ENCODE results near the gene MINDY2. TPM values are rescaled to one million over a fixed set of nuclear protein-coding genes. Genes with fewer than 3 reads are reported as not detected.
A peak's percentile ranks its signal among the peaks of the same experiment; 100 is the strongest.
"Not testable (repeated sequence)": the region's sequence is repeated elsewhere in the genome, so short reads cannot be mapped to it uniquely, and the experiment has no call there.

The MINDY2 gene
- total RNA-seq, 8 experiments from 2014 or later: 10.7 to 31.7 (median 18.0) TPM

DNA sequence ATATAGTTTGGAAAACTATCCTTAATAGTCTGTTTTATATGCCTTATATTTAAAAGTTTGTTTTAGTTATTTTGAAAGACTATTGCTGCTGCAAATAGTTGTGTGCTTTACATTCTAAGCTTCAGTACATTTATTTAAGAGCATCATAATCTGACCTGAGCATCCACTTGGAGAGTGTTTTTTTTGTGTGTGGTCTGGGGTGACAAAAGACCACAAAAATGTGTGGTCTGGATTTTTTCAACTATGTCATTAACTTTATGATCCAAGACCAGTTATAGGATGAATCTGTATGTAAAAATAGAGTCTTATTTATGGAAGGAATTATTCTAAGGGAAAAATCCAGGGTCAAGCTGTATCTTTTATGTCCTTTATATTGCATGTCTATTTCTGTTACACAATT is 85.0 kb downstream of the MINDY2 start:
- in situ Hi-C loops (cut with MboI; ENCODE audit: low pct_unique_long_range_greater_than_20kb in 2 of 9, low sequenced_read_pairs in 9 of 9, unreplicated experiment in 9 of 9): loop anchor here in 1 of 9 experiments (25.0 kb wide), 1 partner anchor 619 kb away; no protein-coding TSS in a partner anchor
- H3K27ac ChIP-seq: no peak overlapping the region
- ATAC-seq (replicated peaks in 6 of 8): no peak
- H3K4me1 ChIP-seq (replicated peaks in 1 of 2): no peaks in the 10 kb centered on the region
- no peak overlapping the region for H3K4me3 ChIP-seq

DNA sequence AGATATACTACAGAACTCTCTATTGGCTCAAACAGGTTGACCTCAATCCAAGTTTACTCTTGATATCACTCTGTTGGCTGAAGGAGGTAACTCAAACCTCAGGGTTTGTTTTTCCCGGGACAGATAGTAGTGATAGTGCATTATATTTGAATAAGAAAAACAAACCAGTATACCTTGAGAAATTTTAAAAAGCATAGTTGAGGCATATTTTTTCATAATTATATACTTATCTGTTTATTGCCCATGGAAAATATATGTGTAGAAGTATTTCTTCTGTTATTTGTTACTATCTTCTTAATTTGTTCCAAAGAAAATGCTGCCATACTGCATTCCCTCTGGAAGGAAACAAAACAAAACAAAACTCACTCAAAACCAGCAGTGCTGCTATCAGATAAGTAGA is 85.5 kb downstream of the MINDY2 start:
- not testable (repeated sequence) for H3K27ac ChIP-seq; H3K4me3 ChIP-seq; H3K4me1 ChIP-seq (replicated peaks in 1 of 2); ATAC-seq (replicated peaks in 6 of 8)
- in situ Hi-C loops (cut with MboI; ENCODE audit: low pct_unique_long_range_greater_than_20kb in 2 of 9, low sequenced_read_pairs in 9 of 9, unreplicated experiment in 9 of 9): loop anchor here in 1 of 9 experiments (25.0 kb wide), 1 partner anchor 619 kb away; no protein-coding TSS in a partner anchor
- whole genome bisulfite sequencing, 10 experiments: 80 to 100% (median 89%) methylated on average over 1 of the region's 1 CpG; no CpG with 5 or more reads in 5 of the 10 experiments

DNA sequence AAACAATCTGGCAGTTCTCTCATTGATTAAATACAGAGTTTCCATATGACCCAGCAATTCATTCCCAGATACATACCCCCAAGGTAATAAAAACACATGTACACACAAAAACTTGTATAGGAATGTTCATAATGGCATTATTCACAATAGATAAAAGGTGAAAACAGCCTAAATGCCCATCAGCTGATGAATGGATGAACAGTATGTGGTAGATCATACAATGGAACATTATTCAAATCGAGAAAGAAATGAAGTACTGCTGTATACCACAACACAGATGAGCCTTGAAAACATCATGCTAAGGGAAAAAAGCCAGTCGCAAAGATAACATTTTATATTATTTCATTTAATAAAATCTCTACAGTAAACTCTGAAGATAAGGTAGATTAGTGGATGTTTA is 91.2 kb downstream of the MINDY2 start:
- Histone ChIP-seq H3K27ac (no peak overlapping the region), H3K4me3 (no peak overlapping the region), H3K4me1 (replicated peaks in 1 of 2) (no peaks in the 10 kb centered on the region)
- 65 to 100% (median 89%) methylated on average over 1 to 2 of the region's 2 CpGs; no CpG with 5 or more reads in 1 of the 10 experiments for WGBS, 10 experiments
- ATAC-seq (replicated peaks in 6 of 8): no peak
- in situ Hi-C loops (cut with MboI; ENCODE audit: low pct_unique_long_range_greater_than_20kb in 2 of 9, low sequenced_read_pairs in 9 of 9, unreplicated experiment in 9 of 9): loop anchor here in 1 of 9 experiments (25.0 kb wide), 1 partner anchor 625 kb away; no protein-coding TSS in a partner anchor

DNA sequence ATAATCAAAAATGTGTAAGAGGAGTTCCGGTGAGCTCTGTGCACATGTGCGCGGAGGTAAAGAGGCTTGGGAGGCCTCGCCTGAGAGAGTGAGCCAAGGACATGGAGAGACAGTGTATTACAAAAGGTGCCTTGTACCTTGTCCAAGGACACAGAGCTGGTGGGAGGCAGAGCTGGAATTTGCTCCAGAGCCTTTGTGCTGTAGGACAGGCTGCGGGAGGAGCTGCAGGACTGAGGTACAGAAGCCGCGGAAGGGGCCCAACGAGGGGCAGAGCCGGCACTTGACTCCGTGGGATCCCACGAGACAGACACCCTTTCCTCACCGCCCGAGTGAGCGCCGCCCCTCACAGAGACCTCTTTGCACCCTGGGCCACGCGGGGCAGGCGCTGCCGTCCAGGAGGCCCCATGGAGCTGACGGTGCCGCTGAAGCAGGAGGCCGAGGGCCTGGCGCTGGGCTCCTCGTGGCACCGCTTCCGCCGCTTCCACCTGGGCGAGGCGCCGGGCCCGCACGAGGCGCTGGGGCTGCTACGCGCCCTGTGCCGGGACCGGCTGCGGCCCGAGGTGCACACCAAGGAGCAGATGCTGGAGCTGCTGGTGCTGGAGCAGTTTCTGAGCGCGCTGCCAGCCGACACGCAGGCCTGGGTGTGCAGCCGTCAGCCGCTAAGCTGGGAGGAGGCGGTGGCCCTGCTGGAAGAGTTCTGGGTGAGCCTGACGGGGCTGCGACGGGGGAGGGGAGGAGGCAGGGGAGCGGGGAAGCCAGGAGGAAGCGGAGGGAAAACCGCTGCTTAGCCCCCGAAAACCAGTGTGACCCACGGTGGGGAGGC is 93.7 kb downstream of the MINDY2 start:
- H3K27ac ChIP-seq: no peak overlapping the region
- no peak overlapping the region for H3K4me3 ChIP-seq
- in situ Hi-C loops (cut with MboI; ENCODE audit: low pct_unique_long_range_greater_than_20kb in 2 of 9, low sequenced_read_pairs in 9 of 9, unreplicated experiment in 9 of 9): loop anchor here in 1 of 9 experiments (25.0 kb wide), 1 partner anchor 628 kb away; no protein-coding TSS in a partner anchor
- no peaks in the 10 kb centered on the region for H3K4me1 ChIP-seq (replicated peaks in 1 of 2)
- ATAC-seq (replicated peaks in 6 of 8): peak; percentile 12 to 71 (median 35)
- WGBS, 10 experiments: 34 to 100% (median 87%) methylated on average over 1 to 16 of the region's 54 CpGs; no CpG with 5 or more reads in 4 of the 10 experiments

DNA sequence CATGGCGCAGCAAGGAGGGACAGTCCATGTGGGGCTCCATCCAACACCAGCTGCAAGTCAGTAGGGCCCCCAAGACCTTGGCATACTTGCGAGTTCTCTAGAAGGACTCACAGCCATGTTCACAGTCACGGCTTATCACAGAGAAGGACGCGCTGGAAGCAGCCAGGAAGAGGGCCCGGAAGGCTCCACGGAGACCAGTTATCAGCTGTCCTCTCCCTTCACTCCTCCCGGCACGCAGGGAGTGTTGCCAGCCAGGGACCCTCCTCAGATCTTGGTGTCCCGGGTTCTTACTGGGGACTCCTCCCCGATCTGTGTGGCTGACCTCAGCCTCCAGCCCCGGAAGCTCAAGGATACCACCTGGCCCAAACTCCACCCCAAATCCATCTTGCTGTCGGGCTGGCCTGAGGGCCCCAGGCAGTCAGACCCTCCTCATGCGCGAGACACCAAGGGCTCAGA is 94.4 kb downstream of the MINDY2 start:
- Histone ChIP-seq H3K27ac (no peak overlapping the region), H3K4me1 (replicated peaks in 1 of 2) (no peaks in the 10 kb centered on the region), H3K4me3 (no peak overlapping the region)
- in situ Hi-C loops (cut with MboI; ENCODE audit: low pct_unique_long_range_greater_than_20kb in 2 of 9, low sequenced_read_pairs in 9 of 9, unreplicated experiment in 9 of 9): loop anchor here in 1 of 9 experiments (25.0 kb wide), 1 partner anchor 628 kb away; no protein-coding TSS in a partner anchor
- ATAC-seq (replicated peaks in 6 of 8): peak in 5 of 8 experiments; percentile 9 to 43 (median 10)
- WGBS, 10 experiments: 57 to 81% methylated on average over 3 to 4 of the region's 15 CpGs; no CpG with 5 or more reads in 8 of the 10 experiments

DNA sequence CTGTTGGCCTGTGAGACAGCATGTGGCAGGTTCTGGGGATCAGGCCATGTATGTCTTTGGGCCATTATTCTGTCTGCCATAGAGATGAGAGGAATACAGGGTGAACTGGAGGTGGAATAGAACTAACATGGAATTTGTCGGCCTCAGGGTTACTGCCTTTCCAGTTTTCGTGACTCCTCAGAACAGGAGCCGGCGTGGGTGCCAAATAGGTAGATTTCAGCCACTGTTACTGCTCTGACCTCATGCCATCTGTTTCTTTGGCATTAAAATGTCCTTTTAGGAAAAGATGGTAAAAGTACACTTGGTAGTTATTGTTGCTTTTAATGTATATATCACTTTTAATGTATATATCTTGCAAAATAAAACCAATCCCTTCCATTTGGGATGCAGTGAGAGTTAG is 96.8 kb downstream of the MINDY2 start:
- ATAC-seq (replicated peaks in 6 of 8): no peak
- 90 to 100% (median 96%) methylated on average over 3 to 4 of the region's 4 CpGs; no CpG with 5 or more reads in 4 of the 10 experiments for WGBS, 10 experiments
- no peak overlapping the region for H3K27ac ChIP-seq
- no peak overlapping the region for H3K4me3 ChIP-seq
- no peaks in the 10 kb centered on the region for H3K4me1 ChIP-seq (replicated peaks in 1 of 2)
- in situ Hi-C loops (cut with MboI; ENCODE audit: low pct_unique_long_range_greater_than_20kb in 2 of 9, low sequenced_read_pairs in 9 of 9, unreplicated experiment in 9 of 9): loop anchor here in 1 of 9 experiments (25.0 kb wide), 1 partner anchor 631 kb away; no protein-coding TSS in a partner anchor

DNA sequence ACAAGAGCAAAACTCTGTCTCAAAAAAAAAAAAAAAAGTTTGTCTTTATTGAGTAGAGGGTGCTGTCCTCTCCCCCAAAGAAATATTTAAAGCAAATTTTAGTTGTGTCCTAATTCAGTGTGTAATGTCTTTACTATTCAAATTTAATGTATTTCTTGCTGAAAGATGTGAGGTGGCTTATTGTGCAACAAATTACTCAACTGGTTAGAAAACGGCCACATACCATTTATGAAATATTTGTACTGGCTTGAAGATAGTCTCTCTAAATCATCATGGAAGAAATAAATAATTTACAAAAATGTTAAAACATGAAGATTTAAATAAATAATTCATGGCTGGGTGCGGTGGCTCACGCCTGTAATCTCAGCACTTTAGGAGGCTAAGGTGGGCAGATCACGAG is 99.3 kb downstream of the MINDY2 start:
- Histone ChIP-seq H3K27ac (no peak overlapping the region), H3K4me1 (replicated peaks in 1 of 2) (no peaks in the 10 kb centered on the region), H3K4me3 (no peak overlapping the region)
- WGBS, 10 experiments: 44 to 100% (median 83%) methylated on average over 1 to 4 of the region's 4 CpGs; no CpG with 5 or more reads in 1 of the 10 experiments
- ATAC-seq (replicated peaks in 6 of 8): no peak
- in situ Hi-C loops (cut with MboI; ENCODE audit: low pct_unique_long_range_greater_than_20kb in 2 of 9, low sequenced_read_pairs in 9 of 9, unreplicated experiment in 9 of 9): loop anchor here in 1 of 9 experiments (25.0 kb wide), 1 partner anchor 633 kb away; no protein-coding TSS in a partner anchor

DNA sequence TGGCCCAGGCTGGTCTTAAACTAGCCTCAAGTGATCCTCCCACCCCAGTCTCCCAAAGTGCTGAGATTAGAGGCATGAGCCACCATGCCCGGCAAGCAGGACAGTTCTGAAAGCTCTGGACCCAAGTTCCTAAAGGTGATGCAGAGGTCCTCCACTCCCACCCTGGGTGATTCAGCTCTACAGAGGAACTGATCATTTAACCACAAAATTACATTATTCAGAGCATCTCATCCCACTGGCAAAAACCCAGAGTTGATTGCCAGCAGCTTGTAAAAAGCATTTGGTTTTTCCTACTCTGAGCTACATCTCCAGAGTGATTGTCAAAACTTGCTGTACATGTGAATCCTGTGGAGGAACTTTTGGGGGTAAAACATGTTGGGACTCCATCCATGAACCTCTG is 102.2 kb downstream of the MINDY2 start:
- no peak overlapping the region for H3K27ac ChIP-seq
- in situ Hi-C loops (cut with MboI; ENCODE audit: low pct_unique_long_range_greater_than_20kb in 2 of 9, low sequenced_read_pairs in 9 of 9, unreplicated experiment in 9 of 9): loop anchor here in 1 of 9 experiments (25.0 kb wide), 1 partner anchor 636 kb away; no protein-coding TSS in a partner anchor
- no peak overlapping the region for H3K4me3 ChIP-seq
- WGBS, 10 experiments: 0 to 100% (median 17%) methylated on average over 1 of the region's 1 CpG; no CpG with 5 or more reads in 7 of the 10 experiments
- ATAC-seq (replicated peaks in 6 of 8): peak in 3 of 8 experiments; percentile 29 to 85 (median 82)
- no peaks in the 10 kb centered on the region for H3K4me1 ChIP-seq (replicated peaks in 1 of 2)

DNA sequence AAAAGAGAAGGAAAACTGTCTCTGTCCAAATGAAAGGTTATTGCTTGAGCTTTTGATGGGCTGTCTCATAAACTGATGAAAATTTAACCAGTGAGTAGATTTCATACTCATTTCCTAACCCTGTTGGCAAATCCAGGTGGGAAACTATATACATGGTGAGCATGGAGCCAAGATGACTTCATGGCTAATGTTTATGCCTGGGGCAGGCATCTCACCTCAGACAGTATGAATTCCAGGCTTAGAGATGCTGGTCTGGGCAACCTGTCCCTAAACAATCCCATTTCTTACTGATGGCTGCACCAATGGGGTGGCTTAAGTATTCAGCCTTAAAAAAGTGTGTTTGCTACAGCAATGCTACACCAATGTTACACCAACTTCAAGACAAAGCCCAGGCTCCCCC is 104.2 kb downstream of the MINDY2 start:
- no peak overlapping the region for H3K4me3 ChIP-seq
- ATAC-seq (replicated peaks in 6 of 8): no peak
- in situ Hi-C loops (cut with MboI; ENCODE audit: low pct_unique_long_range_greater_than_20kb in 2 of 9, low sequenced_read_pairs in 9 of 9, unreplicated experiment in 9 of 9): no loop called here
- no peak overlapping the region for H3K27ac ChIP-seq
- H3K4me1 ChIP-seq (replicated peaks in 1 of 2): no peaks in the 10 kb centered on the region

DNA sequence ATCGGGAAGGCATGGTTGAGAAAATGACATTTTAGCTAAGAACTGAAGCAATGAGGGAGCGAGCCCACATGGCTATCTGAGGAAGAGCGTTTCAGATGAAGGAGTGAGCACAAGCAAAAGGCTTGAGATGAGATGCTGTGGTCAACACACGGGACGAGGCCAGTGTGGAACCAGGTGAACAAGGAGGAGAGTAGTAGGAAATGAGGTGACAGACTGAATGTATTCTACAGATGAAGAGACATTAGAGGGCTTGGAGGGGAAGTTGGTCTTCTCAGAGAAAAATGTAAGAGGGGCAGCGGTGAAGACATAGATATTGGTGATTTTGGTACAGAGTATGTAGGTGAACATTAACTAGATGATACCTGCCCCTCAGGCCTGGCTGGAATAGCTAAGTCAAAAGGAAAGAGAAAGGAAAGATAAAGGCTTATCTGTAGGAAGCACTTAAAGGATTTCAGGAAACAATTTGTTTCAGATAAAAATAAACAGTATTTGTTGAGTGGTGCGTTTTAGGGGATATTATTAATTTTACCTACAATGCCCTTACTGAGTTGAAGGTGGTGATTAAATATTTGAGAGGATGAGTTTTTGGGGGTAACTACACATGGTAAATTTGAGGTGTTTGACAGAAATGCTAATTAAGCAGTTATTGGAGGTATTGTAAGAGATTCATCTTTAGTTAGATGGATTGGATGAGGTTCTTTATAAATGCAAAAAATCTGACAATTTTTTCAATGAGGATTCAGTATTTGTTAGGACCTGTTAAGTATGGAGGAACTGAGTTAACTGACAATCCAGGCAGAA is 105.4 kb downstream of the MINDY2 start:
- Histone ChIP-seq H3K4me3 (no peak overlapping the region), H3K27ac (no peak overlapping the region), H3K4me1 (replicated peaks in 1 of 2) (no peaks in the 10 kb centered on the region)
- no peak for ATAC-seq (replicated peaks in 6 of 8)
- 80 to 100% (median 98%) methylated on average over 1 to 6 of the region's 7 CpGs for whole genome bisulfite sequencing, 10 experiments
- in situ Hi-C loops (cut with MboI; ENCODE audit: low pct_unique_long_range_greater_than_20kb in 2 of 9, low sequenced_read_pairs in 9 of 9, unreplicated experiment in 9 of 9): no loop called here

DNA sequence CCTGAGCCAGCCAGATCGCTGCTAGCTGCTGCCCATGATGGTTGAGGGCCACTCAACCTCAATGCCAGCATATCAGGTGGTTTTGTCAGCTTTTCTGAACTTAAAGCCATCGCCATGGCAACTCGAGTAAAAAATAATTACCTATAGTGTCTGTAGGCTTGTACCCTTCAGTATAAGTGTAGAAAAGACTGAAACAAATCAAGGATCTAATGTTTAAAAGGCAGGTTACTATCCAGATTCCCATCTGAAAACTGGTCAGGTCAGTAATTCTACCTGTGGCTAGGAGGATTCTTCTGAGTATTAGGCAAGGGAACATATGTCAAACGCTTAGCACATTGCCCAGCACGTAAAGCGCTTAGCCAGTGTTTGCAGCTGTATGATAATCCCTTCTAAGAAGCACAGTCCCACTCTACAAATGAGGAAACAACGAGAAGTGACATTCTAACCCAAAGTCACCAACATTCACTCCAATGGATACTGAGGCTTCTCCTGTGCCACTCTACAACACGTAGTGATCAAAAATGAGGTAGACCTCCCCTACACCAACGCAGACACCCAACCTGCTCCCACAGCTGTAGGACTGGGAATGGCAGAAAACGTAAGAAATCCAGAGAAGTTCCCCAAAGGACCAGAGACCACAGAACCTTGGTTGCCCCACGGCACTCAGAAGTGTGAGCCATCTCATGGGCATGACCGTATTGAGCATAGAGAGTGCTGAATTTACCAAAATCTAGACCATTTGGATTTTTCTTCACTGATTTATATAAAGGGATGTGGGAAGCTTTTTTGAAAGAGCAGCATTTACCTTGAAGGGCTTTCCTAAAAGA is 107.1 kb downstream of the MINDY2 start:
- no peak overlapping the region for H3K27ac ChIP-seq
- in situ Hi-C loops (cut with MboI; ENCODE audit: low pct_unique_long_range_greater_than_20kb in 2 of 9, low sequenced_read_pairs in 9 of 9, unreplicated experiment in 9 of 9): no loop called here
- WGBS, 10 experiments: 90 to 100% (median 98%) methylated on average over 2 to 9 of the region's 12 CpGs
- ATAC-seq (replicated peaks in 6 of 8): peak in 1 of 8 experiments; percentile 2
- H3K4me1 ChIP-seq (replicated peaks in 1 of 2): no peaks in the 10 kb centered on the region
- H3K4me3 ChIP-seq: no peak overlapping the region

DNA sequence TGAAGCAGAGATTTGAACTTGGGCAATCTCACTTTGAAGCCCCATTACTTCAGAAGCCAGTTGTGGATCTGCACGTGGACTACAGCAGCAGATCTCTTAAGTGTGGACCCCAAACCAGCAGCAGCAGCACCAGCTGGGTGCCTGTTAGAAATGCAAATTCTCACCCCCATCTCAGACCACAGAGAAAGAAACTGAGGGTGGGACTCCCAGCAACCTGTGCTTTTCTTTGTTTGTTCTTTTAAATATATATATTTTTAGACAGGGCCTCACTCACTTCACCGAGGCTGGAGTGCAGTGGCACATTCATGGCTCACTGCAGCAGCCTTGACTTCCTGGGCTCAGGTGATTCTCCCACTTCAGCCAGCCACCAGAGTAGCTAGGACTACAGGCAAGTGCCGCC is 109.2 kb downstream of the MINDY2 start:
- Histone ChIP-seq H3K4me3 (no peak overlapping the region), H3K4me1 (replicated peaks in 1 of 2) (no peaks in the 10 kb centered on the region), H3K27ac (no peak overlapping the region)
- 29 to 100% (median 100%) methylated on average over 1 of the region's 3 CpGs; no CpG with 5 or more reads in 5 of the 10 experiments for WGBS, 10 experiments
- no peak for ATAC-seq (replicated peaks in 6 of 8)
- in situ Hi-C loops (cut with MboI; ENCODE audit: low pct_unique_long_range_greater_than_20kb in 2 of 9, low sequenced_read_pairs in 9 of 9, unreplicated experiment in 9 of 9): no loop called here

Data from motor neuron (in vitro differentiated cells).